Medulla oblongata (tissue), 1 donor: ENCODE data around the gene MAP3K8.
"Not testable (repeated sequence)": the region's sequence is repeated elsewhere in the genome, so short reads cannot be mapped to it uniquely, and the experiment has no call there.

Experiments used
- DNase-seq: peaks from one replicate; pipeline ENCODE4 v3.0.0-alpha.2; 2015; ENCODE audit errors: extremely low spot score

The MAP3K8 gene

DNA sequence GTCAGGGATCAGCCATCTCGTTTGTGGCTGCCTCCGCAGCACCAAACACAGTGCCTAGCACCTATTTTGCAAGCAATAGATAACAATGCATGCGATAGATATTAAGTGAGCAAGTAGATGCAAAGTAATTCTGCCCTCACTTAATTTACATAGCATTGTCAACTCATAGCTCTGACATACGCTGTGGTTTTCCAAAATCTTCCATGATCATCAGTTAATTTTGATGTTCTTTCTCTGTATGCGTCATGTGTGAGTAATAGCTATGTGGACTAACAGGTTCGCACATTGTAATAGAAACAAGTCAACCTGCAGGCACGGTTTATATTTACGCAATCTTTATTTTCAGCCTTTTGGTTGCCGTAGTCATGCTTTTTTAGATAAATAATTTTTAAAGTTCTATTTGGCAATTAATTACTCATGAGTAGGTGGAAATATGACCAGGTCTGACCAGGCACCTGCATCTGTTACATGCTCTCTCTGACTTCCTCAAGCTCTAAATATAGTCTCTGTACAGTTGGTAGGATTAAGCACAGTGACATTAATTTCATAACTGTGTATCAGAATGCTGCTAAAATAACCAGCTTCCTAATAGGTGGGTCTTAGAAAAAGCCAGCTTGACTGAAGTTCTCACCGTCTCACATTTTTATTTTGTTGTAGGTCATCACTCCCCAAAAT is 13.3 kb downstream of the MAP3K8 start:
- DNase-seq, result no peak

DNA sequence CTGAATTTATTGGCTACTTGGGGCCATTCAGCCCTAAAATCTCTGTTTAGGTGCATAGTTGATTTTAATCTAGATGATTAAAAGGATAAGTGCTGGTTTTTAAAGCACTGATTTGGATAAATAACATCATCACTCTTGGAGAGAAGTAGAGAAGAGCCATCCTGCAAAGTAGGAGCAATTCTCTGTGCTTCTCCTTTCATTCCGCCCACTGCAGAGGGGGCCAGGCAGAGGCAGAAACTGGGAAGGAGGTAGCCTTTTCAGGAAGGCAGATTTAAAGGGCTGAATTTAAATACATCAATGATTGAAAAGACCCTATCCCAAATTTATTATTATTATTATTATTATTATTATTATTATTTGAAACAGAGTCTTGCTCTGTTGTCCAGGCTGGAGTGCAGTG is 14.1 kb downstream of the MAP3K8 start:
- DNase-seq, result no peak

DNA sequence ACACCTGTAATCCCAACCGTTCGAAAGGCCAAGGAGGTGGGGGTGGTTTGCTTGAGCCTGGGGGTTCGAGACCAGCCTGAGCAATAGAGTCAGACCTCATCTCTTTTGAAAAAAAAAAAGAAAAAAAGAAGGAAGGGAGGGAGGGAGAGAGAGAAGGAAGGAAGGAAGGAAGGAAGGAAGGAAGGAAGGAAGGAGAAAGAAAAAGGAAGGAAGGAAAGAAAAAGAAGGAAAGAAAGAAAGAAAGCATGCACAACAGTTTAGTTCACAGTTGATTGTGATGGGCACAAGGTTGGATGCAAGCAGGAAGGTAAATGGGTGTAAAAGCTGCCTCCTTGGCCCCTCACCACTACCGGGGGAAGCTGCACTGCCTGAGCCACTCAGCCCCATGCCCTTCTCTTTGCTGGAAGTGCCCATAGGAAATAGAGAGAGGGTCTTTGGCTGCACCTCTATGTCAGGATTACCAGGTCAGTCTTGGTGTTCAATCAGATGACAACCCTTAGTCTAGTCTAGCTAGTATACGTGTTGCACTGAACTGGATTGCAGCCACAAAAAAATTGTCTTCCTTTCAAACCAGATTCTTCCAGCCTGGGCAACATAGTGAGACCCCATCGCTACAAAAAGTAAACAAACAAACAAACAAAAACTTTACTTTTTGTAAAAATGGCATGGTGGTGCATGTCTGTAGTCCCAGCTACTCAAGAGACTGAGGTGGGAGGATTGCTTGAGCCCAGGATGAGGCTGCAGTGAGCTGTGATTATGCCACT is 20.0 kb downstream of the MAP3K8 start:
- DNase-seq, result no peak

DNA sequence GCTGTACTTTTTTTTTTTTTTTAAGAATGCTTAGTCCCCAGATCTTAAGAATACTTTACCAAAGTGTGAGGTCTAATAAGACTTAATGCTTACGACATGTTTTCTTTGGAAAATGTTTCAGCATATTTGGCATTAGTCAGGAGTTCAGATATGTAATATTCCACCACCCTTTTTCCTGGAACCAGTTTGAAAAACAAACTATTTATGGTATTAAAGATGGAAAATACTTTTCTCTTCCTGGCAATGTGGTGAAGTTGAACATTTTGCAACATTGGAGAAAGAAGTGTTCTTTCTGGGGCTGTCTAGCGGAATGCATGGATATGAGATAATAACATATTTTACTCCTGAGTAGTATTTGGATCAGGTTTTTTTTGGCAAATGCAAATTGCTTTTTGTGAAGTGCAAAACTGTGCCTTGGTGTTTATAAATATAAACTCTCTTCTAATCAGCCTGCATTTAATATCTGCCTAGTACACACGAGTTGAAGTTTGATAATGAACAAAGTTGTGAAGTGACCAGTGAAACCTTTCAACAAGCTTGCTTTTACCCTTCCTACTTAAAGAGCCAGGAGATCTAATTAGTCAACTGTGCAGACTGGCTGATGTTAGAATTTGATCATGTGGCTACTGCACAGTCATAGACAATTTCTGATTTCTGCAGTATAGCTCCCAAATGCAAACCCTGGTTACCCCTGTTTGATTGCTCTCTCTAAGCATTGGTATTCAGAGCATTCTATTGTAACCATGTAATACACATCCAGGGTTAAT is 20.9 kb downstream of the MAP3K8 start:
- DNase-seq, result no peak

DNA sequence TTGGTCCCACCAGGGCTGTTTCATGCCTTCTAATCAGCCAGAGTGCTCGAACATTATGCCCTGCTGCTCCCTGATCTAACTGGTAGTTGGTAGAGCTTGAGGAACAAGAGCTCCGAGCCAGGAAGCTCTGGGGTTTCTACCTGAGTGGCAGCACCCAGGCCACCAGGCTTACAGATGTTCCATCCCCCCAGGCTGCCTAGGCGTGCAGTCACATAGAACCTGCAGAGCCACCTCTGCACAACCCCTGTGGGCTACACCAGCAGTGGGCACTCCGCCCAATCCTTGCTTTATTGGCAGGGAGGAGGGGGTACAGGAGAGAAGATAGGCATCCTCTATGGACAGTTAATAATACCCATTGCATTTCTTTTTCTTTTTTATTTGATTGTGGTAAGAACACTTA is 21.8 kb downstream of the MAP3K8 start:
- DNase-seq, result no peak

DNA sequence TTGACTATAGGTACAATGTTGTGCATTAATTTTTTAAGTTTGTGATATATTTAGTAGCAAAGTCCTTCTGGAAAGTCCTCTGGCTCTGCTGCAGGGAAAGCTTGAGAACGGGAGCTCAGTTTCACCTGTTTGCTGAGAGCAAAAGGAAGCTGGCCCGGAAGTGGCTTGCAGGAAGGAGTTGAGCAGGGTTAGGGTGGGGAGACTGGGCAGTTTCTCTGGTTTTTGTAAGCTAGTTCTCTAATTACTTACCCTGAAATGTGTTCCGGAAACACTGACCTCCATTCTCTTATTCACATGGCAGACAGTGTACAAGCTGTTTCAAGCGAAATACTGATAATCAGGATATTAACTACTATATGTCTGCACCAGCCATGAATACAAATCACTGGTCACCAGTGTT is 22.3 kb downstream of the MAP3K8 start:
- no peak for DNase-seq

DNA sequence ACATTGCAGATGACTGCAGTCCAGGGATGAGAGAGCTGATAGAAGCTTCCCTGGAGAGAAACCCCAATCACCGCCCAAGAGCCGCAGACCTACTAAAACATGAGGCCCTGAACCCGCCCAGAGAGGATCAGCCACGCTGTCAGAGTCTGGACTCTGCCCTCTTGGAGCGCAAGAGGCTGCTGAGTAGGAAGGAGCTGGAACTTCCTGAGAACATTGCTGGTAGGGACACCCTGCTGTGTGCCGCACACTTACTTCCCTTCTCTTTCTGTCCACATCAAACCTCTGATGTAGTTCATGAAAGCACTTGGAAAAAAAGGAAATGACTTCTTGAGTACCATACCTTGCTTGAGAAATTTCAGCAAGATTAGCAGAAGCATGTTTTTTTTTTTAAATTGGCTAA is 25.3 kb downstream of the MAP3K8 start:
- peak; percentile 57 for DNase-seq

DNA sequence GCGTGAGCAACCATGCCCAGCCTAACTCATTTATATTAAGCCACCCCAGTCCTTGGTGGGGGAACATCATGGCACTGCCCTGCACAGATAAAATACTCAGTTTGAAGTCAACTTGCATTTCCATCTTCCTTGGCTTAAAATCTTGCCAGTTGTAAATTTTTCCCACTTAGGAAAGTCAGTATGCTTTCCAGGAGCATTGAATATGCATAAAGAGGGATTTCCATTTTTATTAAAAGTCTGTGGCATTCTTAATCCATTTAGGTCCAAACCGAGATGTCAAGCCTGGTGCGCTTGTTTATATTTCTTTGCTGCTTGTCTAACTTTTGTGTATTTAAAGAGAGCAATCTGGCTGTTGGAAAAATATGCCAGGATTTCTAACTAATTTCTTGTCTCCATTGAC is 26.1 kb downstream of the MAP3K8 start:
- DNase-seq, result no peak

DNA sequence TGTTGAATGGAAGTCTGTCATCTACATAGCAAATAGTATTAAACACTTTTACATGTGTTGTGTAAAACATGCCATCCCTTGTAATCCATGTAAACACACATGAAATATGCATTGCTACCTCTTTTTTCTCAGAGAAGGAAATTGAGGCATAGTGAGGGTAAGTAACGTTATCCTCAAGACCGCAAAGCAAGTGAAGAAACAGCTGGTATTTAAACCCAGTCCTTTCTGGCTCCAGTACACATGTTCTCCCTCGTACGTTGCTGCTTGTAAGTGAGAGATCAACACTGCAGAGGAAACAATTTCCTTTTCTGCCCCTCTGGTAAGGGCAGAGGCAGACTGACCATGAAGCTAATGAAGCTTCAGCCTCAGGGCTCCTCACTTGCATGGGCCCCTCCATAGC is 28.5 kb downstream of the MAP3K8 start:
- no peak for DNase-seq

DNA sequence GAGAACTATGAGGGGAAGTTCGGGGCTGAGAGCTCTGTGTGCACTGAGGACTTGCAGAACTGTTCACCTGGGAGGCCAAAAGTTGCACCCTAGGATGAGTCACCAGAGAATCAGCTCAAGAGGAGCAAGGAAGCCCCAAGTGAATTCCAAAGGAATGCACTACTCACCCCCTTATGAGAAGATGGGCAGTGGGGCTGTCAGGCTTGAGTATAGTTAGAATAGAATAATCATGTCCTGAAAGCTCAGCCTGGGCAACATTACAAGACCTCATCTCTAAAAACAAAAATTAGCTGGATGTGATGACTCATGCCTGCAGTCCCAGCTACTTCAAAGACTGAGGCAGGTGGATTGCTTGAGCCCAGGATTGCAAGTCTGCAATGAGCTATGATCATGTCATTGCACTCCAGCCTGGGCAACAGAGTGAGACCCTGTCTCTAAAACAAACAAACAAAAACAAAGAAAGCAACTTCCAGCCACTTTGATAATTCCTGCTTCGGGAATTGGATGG is 30.0 kb downstream of the MAP3K8 start:
- no peak for DNase-seq

DNA sequence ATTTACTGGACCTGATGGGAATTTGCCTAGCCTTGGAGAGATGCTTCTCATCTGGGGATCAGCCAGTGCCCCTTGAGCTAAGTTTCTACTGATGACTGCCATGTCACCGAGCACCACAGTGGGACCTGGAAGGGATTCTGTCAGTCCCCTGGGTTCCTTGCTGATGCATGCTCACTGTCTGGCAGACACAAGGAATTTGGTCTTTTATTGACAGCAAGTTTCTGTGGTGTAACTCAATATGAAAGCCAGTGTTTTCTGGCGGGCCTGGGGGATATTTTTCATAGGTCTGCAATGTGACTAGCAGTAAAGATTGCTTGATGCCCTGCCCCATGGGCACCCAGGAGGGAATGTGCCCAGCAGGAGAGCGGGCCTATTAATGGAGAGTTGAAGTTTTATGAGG is 30.7 kb downstream of the MAP3K8 start:
- no peak for DNase-seq

DNA sequence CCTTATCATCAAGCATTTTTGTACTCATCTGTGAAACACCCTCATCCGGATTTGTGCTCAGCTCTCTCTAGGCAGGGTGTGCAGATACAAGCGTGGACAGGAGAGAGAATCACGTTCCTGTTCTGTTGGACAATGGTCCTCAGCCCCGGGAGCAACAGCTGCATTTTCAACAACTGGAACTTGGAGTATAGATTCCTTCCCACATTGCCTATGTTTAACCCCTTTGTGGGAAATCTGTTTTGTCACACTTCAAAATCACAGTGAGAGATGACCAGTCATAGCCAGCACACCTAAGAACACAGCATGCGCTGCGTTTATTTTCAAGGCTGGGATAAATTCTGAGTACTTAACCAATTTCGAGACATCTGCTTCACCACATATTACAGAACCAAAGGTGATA is 32.5 kb downstream of the MAP3K8 start:
- no peak for DNase-seq

DNA sequence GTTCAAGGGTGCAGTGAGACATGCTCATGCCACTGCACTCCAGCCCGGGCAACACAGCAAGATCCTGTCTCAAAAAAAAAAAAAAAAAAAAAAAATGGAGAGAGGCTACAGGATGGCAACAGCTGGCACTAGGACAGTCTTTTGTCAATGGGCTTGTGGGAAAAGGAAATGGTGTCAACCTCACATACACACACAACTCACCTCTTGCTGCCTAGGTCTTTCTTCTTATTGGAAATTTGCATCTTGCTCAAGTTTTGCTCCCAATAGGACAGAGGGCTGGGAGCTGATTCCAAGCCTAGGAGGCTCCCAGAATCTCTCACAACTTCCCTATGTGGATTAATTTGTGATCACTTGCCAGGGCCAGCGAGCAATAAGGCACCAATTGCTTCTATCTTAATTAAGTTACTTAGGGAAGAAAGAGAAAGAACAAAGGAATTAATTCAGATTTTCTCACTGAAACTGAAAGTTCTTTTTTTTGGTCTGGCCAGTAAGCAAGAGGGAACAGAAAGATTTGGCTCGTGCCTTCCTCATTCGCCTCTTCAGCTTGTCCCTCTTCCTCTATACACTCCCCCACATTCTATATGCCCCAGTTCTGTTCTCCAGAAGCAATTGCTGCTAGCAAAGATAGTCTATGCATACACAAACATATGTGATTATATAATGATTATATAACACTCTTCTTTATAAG is 33.8 kb downstream of the MAP3K8 start:
- peak; percentile 48 for DNase-seq

DNA sequence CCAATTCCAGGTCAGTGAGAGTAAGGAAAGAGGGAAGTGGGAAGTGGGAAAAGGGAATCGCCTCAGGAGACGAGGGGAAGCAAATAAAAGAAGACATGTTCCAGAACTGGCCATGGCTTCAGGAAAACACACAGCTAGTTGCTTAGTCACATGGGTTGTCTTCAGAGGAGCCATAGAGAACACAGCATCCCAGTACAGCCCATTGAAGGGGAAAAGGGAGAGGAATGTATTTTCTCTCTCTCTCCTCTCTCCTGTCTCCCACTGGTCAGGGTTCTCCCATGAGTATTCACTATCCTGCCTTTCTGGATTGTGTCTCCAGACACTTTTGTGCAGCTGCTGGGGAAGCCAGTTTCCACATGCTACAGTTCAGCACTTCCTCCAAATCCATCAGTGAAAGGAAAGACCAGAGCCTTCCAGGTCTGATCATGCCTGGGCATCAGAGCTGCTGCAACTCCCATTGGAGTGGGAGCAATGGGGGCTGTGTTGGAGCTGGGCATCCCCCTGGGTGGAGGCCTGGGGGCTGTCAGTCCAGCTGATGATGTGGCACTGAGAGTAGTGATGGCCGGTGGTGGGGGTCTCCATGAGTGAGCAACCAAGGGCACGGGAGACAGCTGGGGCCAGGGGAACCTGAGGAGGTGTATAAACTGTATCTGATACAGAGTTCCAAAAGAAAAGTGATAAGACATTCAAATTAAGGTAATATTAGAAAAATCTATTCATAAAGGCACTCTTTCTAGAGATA is 38.6 kb downstream of the MAP3K8 start:
- DNase-seq, result no peak

DNA sequence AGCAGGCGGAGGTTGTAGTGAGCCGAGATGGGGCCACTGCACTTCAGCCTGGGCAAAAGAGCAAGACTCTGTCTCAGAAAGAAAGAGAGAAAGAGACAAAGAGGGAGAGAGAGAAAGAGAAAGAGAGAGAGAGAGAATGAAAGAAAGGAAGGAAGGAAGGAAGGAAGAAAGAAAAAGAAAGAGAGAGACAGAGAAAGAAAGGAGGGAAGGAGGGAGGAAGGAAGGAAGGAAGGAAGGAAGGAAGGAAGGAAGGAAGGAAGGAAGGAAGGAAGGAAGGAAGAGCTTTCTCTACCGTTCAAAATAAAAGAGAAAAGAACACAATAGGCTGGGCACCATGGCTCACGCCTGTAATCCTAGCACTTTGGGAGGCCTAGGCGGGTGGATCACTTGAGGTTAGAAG is 41.5 kb downstream of the MAP3K8 start:
- not testable (repeated sequence) for DNase-seq

DNA sequence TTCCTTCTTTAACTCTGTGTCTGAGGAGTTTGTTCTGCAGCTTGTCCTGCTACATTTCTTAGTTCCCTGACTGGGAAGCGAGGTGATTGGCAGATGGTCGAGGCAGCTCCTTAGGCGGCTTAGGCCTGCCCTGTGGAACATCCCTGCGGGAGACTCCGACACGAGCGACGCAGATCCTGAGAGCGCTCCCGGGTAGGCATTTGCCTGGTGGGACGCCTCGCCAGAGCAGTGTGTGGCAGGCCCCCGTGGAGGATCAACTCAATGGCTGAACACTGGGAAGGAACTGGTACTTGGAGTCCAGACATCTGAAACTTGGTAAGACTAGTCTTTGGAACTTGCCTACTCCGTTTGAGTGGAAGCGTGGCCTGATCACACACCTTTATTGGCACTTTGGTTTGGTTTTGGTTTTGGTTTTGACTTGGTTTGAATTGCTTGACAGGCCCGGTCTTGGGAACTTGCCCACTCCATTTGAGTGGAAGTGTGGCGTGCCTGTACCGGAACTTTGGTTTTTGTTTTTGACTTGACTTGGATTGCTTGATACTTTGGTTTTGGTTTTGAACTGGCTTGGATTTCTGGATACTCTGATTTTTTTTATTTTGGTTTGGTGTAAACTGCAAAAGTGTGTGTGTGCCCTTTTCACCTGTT is 42.6 kb downstream of the MAP3K8 start:
- DNase-seq, result no peak

DNA sequence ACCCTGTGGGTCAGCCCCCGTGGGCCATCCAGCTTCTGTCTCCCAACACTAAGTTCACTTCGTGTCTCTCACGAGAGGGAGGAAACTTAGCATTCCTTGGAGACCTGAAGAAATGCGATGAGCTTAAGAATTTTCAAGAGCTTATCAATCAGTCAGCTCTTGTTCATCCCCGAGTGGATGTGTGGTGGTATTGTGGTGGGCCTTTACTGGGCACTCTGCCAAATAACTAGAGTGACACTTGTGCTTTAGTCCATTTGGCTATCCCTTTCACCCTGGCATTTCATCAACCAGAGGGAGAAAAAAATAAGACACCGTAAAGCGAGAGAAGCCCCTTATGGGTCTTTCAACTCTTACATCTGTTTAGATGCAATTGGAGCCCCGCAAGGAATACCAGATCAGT is 45.5 kb downstream of the MAP3K8 start:
- DNase-seq, result not testable (repeated sequence)

DNA sequence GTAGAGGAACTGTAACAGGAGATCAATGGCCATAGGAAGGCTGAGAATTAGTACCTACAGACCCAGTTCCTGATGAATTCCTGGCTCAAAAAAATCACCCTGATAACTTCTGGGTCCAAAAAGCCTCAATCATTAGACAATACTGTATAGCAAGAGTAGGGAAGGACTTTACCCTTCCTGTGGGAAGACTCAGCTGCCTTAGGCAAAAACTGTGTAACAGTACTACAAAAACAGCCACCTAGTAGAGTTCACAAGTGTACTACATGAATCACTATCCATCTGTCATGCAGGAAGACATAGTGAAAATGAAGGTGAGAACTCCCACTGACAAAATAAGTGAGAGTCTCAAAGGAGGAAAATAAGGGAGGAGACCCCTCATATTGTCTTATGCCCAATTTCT is 47.6 kb downstream of the MAP3K8 start:
- no peak for DNase-seq

DNA sequence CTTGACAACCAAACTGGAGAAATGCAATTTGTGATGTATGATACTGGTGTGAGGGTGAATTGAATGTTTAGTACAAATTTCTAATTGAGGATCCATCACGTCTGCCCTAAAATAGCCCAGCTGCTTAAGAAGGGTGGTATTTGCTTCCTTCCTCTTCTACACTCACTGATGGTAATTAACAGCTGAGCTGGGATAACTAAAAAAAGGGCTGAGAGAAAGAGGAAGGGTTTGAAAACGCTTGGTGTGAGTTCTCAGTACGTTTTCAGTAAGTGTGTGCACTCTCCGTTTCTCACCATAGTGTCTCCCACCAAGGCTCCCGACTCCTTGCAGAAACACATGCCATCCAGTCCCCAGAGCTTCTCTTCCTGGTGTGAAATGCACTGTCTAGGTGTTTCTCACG is 54.3 kb downstream of the MAP3K8 start:
- DNase-seq, result peak; percentile 56

DNA sequence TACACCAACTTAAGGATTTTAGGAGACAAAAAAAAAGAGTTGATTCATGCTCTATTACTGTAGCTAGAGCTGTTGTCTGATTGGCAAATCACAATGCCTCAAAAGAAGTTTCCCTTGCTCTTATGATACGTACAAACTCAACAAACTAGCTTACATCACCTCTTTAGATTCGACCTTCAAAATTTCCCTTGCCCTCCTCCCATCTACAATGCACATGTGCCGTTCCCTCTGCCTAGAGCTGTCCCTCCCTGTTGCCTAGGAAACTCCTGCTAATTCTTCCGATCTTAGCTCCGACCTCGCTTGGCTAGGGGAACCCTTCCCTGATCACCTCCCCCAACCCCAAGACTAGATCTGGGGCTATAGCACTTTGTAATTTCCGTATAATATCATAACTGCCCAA is 55.4 kb downstream of the MAP3K8 start:
- DNase-seq, result no peak
